GM12801 (cell line): ENCODE results near the gene PRADC1.

ENCODE experiments used
- CTCF ChIP-seq: IDR thresholded peaks from one replicate; pipeline ENCODE4 v1.5.1; 2011; ENCODE audit warnings: control low read depth; ENCODE audit not compliant: insufficient read length; ENCODE audit errors: extremely low read depth

PRADC1 gene

DNA sequence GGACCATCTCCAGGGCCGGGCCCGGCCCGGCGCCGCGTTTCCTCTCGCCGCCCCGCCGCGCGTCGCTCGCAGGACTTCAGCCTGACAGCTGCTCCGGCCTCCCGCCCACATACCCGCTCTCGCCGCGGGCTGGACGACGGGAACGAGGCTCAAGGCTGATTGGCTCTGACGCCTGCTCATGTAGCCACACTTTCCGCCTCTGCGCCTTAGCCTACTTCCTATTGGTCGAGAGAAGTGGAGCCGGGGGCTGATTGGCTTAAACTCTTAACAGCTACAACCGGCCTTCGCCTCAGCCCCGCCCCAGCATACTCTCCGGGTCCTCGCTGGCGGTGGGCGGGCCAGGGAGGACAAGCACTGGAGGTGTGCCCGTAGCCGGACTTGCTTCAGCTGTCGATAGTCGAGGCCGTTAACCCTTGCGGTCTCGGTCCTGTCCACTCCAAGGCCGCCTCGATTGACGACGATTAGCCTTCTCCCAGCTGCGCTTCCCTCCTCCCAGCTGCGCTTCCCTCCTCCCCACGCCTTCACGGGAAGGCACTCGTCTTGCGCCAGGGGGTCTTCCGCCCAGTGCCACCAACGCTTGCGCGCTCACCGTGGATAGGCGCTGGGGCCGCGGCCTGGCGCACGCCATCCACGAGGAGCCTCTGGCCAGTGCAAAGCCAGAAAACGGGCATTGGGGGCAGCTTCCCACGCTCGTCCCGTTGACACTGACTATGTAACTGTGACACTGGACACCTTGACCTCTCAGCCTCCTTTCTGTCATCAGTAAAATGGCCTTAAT lies at the start of gene PRADC1:
TSS of gene PRADC1 (minus strand) at position 86 of the 778 bp plus-strand sequence. CDS start at position 7, 79 bp downstream.
- TF ChIP-seq CTCF: no peak

GRCh38 chr2:73281244-73281643 lies 48.2 kb upstream of the PRADC1 start:
- TF ChIP-seq CTCF: no peak

- no peak for TF ChIP-seq CTCF
These were observed 46.8 kb upstream of the PRADC1 start for GRCh38 chr2:73279852-73280251.

- no peak for TF ChIP-seq CTCF
These were observed 39.2 kb upstream of the PRADC1 start for GRCh38 chr2:73272270-73272669.

GRCh38 chr2:73269686-73270465 lies 36.8 kb upstream of the PRADC1 start:
- no peak for TF ChIP-seq CTCF

DNA sequence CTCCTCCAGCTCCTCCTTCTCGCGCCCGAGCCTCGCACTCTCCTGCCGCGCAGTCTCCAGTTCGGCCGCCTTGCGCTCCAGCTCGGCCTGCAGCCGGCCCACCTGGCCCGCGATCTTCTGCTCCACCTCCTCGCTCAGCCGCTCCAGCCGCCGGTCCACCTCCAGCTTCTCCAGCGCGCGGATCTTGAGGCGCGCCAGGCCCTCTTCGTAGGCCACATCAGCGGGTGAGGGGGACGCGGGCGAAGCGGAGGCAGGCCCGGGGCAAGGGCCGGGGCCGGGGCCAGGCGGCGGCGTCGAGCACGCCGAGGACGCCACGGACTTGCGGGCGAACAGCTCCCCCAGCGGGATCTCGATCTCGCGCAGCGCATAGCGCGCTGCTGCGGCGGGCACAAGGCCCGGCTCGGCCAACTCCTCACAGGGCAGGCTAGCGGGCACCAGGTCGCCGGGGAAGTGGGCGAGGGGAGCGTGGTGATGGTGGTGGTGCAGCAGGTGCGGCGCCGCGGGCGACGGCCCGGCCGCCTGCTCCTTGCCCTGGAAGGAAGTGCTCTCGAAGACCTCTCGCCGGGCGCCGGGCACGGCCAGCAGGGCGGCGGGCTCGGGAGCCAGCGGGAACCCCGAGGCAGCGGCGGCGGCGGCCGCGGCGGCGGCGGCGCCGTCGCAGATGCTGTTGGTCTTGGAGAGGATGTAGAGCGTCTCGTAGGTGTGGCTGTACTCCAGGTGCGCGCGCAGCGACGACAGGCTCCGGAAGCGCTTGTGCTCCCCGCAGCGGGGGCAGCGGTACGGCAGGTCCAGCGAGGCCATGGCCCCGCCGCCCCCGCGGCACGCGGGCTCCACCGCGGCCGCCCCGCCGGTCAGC lies 36.0 kb upstream of the PRADC1 start:
- no peak for TF ChIP-seq CTCF

DNA sequence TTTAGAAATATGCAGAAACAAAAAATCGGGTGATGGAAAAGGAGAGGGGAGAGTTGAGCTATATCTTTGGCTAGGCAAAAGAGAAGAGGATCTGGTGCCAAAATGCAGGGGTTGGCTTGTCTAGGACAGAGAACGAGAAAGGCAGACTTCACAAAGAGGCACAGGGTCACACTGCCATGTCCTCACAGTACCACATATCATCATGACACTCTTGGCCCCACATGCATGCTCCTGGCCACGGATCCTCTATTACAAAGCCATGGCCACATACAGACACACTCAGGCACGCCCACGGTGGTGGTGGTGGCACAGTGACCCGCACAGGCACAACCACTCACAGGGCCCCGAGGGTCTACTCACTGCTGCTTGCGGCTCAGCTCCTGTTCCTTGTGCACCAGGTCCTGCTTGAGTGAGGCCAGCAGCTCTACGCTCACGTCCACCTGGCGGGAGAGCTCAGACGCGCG lies 35.4 kb upstream of the PRADC1 start:
- TF ChIP-seq CTCF: no peak
